ENCODE data around the gene SPATA31E1.

The SPATA31E1 gene

DNA sequence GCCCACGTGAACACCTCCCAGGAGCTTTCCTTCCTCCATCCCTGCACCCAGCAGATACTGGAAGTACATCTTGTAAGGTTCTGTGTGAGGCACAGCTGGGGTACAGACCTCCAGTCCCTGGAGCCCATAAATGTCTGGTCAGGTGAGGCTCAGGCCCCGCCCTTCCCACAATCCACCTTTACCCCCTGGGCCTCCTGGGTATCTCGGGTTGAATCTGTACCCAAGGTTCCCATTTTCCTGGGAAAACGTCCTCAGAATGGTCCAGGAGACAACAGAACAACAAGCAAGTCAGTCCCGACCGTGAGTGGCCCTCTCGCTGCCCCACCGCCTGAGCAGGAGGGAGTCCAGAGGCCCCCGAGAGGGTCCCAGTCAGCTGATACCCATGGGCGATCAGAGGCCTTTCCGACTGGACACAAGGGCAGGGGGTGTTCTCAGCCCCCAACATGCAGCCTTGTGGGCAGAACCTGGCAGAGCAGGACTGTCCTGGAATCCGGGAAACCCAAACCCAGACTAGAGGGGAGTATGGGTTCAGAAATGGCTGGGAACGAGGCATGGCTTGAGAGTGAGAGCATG lies 4.3 kb downstream of the SPATA31E1 start:
- DNase-seq (ENCODE audit: low spot score) = no peak
- in situ Hi-C loops (cut with MboI; ENCODE audit: low pct_unique_long_range_greater_than_20kb, low sequenced_read_pairs, unreplicated experiment) = no loop called here

DNA sequence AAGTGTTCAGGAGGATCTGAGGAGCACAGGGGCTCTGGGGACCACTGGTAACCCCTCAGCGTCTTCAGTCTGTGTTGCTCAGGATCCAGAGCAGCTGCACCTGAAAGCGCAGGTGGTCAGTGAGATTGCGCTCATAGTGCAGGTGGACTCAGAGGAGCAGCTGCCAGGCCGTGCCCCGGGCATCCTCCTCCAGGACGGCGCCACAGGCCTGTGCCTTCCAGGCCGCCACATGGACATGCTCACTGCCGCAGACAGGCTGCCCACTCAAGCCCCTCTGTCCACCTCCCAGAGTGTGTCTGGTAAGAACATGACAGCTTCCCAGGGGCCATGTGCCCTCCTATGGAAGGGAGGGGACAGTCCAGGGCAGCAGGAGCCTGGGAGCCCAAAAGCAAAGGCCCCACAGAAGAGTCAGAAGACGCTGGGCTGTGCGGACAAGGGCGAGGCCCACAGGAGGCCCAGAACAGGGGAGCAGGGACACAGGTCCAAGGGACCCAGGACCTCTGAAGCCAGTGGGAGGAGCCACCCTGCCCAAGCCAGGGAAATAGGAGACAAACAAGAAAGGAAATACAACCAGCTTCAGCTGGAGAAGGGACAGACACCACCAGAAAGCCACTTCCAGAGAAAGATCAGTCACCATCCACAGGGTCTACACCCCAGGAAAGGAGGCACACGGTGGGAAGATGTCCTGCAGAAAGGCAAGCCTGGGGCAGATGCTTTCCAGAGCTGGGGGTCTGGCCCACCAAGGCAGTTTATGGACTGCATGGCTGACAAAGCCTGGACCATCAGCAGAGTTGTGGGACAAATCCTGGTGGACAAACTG lies 5.2 kb downstream of the SPATA31E1 start:
- in situ Hi-C loops (cut with MboI; ENCODE audit: low pct_unique_long_range_greater_than_20kb, low sequenced_read_pairs, unreplicated experiment) = no loop called here
- TF ChIP-seq, protein P1, sequence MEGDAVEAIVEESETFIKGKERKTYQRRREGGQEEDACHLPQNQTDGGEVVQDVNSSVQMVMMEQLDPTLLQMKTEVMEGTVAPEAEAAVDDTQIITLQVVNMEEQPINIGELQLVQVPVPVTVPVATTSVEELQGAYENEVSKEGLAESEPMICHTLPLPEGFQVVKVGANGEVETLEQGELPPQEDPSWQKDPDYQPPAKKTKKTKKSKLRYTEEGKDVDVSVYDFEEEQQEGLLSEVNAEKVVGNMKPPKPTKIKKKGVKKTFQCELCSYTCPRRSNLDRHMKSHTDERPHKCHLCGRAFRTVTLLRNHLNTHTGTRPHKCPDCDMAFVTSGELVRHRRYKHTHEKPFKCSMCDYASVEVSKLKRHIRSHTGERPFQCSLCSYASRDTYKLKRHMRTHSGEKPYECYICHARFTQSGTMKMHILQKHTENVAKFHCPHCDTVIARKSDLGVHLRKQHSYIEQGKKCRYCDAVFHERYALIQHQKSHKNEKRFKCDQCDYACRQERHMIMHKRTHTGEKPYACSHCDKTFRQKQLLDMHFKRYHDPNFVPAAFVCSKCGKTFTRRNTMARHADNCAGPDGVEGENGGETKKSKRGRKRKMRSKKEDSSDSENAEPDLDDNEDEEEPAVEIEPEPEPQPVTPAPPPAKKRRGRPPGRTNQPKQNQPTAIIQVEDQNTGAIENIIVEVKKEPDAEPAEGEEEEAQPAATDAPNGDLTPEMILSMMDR (IDR thresholded peaks at IDR 0.05; ENCODE audit: extremely low read depth, insufficient read depth, missing control alignments) = no peak
- no peak for DNase-seq (ENCODE audit: low spot score)

More for the DNA sequence above, 4.3 kb downstream of the SPATA31E1 start:
- TF ChIP-seq, protein P1 (IDR thresholded peaks at IDR 0.05; ENCODE audit: extremely low read depth, insufficient read depth, missing control alignments) = no peak

DNA sequence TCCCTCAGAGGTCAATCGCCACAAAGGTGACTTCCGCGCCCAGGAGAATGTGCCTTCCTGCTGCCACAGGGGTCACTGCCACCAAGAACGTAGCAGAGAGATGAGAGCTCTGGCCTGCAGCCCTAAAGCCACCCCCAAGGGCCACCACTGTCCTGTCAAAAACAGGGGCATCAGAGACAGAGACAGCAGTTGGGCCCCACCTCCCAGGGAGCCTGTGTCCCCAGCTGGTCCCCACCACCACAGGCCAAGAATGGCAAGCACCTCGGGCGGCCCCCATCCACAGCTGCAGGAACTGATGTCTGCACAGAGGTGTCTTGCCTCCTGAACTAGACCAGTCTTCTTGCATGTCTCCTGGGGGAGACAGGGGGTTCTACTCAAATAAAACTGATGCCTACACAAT lies 5.8 kb downstream of the SPATA31E1 start:
- no peak for DNase-seq (ENCODE audit: low spot score)

DNA sequence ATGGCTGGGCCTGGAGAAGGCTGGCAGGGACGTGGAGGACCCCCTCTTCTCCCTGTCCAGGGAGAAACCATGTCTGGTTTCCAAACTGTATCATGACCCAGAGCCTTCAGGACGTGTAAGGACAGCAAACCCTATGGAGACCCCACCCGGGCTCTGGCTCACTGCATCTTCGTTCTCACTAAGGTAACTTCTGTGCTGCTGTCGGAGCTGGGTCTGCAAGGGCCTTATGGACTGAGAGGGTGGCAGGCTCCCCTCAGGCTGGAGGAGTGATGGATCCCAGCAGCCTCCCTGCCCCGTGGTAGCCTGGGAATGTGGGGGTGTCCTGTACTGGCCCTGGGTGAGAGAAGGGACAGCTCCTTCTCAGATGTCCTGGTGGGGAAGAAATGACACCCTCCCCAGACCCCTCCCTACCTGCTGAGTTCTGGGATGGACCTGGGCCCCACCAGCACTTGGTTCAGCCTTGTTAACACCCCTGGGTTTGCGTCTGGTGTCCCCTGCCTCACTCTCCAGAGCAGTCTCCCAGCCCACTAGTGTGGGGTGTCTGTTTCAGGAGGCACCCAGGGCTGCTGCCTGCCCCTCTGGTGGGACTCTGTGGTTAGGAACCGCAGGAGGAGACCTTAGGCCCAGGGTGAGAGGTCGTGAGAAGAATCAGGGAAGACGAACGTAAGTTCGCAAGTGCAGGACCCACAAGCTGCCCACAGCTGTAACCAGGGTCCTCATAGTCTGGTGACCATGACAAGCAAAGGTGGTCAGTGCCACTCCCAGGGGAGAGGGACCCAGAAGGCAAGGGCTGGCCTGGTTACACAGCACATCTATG lies 6.6 kb downstream of the SPATA31E1 start:
- DNase-seq (ENCODE audit: low spot score) = no peak
- in situ Hi-C loops (cut with MboI; ENCODE audit: low pct_unique_long_range_greater_than_20kb, low sequenced_read_pairs, unreplicated experiment) = no loop called here
- TF ChIP-seq, protein P1 (IDR thresholded peaks at IDR 0.05; ENCODE audit: extremely low read depth, insufficient read depth, missing control alignments) = no peak

More for the DNA sequence above, 5.8 kb downstream of the SPATA31E1 start:
- in situ Hi-C loops (cut with MboI; ENCODE audit: low pct_unique_long_range_greater_than_20kb, low sequenced_read_pairs, unreplicated experiment) = no loop called here
- TF ChIP-seq, protein P1 (IDR thresholded peaks at IDR 0.05; ENCODE audit: extremely low read depth, insufficient read depth, missing control alignments) = no peak

DNA sequence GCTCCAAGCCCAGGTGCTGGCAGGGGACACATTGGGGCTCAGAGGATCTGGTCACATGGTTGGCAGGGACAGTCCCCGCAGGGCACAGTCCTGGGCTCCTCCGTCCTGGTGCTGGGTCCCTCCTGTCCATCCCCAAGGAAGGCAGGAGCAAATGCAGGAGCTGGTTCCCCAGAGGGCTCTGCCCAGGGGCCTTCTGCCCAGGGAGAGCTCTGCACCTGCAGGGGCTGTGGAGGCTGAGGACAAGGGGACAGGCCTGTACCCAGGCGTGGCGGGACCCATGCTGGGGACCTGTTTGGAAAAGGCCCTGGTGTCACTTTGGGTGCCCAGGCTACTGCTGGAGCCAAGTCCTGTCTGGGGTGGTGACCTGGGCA lies 7.2 kb downstream of the SPATA31E1 start:
- in situ Hi-C loops (cut with MboI; ENCODE audit: low pct_unique_long_range_greater_than_20kb, low sequenced_read_pairs, unreplicated experiment) = no loop called here
- TF ChIP-seq, protein P1 (IDR thresholded peaks at IDR 0.05; ENCODE audit: extremely low read depth, insufficient read depth, missing control alignments) = no peak
- no peak for DNase-seq (ENCODE audit: low spot score)

DNA sequence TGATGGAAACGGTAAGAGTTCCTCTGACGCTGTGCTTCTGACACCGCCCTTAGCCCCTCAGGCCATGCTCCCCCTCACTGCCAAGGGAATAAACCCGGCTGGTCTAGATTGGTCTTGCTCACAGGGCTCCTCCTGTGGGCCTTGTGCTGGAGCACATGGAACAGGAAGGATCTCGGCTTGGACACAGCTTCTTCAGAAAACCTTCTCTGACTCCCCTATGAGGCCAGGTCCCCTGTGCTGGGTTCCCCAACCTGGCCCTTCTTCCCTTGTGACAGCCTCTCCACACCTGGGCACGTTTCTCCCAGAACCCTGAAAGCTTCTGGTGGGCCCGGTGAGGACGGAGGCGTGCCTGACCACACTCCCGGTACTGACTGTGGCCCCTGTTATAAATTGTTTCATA lies 8.2 kb downstream of the SPATA31E1 start:
- TF ChIP-seq, protein P1 (IDR thresholded peaks at IDR 0.05; ENCODE audit: extremely low read depth, insufficient read depth, missing control alignments) = no peak
- in situ Hi-C loops (cut with MboI; ENCODE audit: low pct_unique_long_range_greater_than_20kb, low sequenced_read_pairs, unreplicated experiment) = no loop called here
- DNase-seq (ENCODE audit: low spot score) = no peak
